ENCODE measurements around the gene KLRK1. TPM values are rescaled to one million over a fixed set of nuclear protein-coding genes. Genes with fewer than 3 reads are reported as not detected.
"Not testable (repeated sequence)": the region's sequence is repeated elsewhere in the genome, so short reads cannot be mapped to it uniquely, and the experiment has no call there.

Gene KLRK1
- total and polyA plus RNA-seq, 5 donors from 2014 or later: 0.98 to 2.8 (median 2.7) TPM

DNA sequence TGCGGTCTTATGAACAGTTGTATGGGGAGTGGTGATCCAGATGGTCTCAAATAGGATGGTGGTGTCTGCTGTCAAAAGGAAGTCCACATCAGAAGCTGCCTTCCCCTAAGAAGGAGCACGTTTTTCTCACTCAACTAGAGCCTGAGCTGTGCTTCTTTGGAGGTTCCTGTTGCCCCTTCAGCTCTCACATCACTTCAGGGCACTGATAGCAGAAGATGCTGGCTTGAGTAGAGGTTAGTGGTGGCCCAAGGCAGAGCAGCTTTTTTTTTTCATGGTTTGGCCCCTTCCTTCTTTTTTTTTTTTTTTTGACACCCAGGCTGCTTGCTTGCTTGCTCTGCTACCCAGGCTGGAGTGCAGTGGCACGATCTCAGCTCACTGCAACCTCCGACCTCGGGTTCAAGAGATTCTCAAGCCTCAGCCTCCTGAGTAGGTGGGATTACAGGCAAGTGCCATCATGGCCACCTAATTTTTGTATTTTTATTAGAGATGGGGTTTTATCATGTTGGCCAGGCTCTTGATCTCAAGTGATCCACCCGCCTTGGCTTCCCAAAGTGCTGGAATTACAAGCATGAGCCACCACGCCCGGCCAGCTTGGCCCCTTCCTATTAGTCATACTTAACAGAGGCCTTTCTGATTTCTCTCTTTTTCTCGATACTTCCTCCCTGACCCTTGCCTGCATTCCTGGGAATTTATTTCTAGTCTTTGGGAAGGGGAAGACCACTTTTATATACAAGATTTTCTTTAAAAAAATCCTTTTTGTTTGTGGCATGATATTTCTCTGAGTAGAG is 50.6 kb downstream of the KLRK1 start:
- ATAC-seq (ENCODE audit: low read depth in 2 of 2): no peak
- H3K27ac Mint-ChIP-seq: no peak overlapping the region
- peaks cover 0 to 2% (median 0%) of the 10 kb centered on the region in 7 donors for H3K9me3 Mint-ChIP-seq

DNA sequence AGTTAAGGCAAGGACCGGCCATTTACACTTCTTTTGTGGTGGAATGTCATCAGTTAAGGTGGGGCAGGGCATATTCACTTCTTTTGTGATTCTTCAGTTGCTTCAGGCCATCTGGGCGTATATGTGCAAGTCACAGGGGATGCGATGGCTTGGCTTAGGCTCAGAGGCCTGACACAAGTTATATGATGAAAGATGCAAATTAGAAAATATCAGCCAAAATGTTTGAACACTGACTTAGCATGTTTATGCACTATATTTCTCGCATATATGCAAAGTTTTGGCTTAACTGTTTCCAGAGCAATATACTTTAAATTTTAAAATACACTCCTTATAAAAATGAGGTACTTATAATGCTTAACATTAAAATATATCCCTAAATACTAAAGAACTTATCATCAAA is 51.4 kb downstream of the KLRK1 start:
- H3K36me3 ChIP-seq (ENCODE audit: control insufficient read depth, insufficient read depth, low read length); H3K27me3 ChIP-seq (ENCODE audit: control insufficient read depth, insufficient read depth, low read length); H3K4me3 Mint-ChIP-seq; H3K9me3 ChIP-seq (ENCODE audit: control insufficient read depth in 2 of 2, low read length in 2 of 2); ATAC-seq (ENCODE audit: low read depth in 2 of 2); H3K27ac Mint-ChIP-seq; H3K36me3 Mint-ChIP-seq; H3K4me3 ChIP-seq (ENCODE audit: low read depth, low read length); H3K4me1 ChIP-seq (ENCODE audit: control insufficient read depth, insufficient read depth, low read length, poor library complexity, severe bottlenecking); DNase-seq; H3K9me3 Mint-ChIP-seq; H3K27ac ChIP-seq (ENCODE audit: insufficient read depth, low read length, poor library complexity, severe bottlenecking); H3K27me3 Mint-ChIP-seq; H3K4me1 Mint-ChIP-seq: not testable (repeated sequence)

More for the DNA sequence above, 50.6 kb downstream of the KLRK1 start:
- no peak for DNase-seq
- Histone ChIP-seq H3K27me3 (ENCODE audit: control insufficient read depth, insufficient read depth, low read length) (no peaks in the 10 kb centered on the region), H3K4me1 (ENCODE audit: control insufficient read depth, insufficient read depth, low read length, poor library complexity, severe bottlenecking) (no peaks in the 10 kb centered on the region), H3K27ac (ENCODE audit: insufficient read depth, low read length, poor library complexity, severe bottlenecking) (no peak overlapping the region), H3K9me3 (ENCODE audit: control insufficient read depth in 2 of 2, low read length in 2 of 2) (no peaks in the 10 kb centered on the region), H3K36me3 (ENCODE audit: control insufficient read depth, insufficient read depth, low read length) (no peaks in the 10 kb centered on the region), H3K4me3 (ENCODE audit: low read depth, low read length) (no peak overlapping the region)
- Mint-ChIP-seq H3K4me1 (peaks cover 0 to 5% (median 0%) of the 10 kb centered on the region in 4 donors), H3K4me3 (peak overlapping the region in 1 of 4 donors; percentile 85), H3K36me3 (no peaks in the 10 kb centered on the region), H3K27me3 (no peaks in the 10 kb centered on the region)

DNA sequence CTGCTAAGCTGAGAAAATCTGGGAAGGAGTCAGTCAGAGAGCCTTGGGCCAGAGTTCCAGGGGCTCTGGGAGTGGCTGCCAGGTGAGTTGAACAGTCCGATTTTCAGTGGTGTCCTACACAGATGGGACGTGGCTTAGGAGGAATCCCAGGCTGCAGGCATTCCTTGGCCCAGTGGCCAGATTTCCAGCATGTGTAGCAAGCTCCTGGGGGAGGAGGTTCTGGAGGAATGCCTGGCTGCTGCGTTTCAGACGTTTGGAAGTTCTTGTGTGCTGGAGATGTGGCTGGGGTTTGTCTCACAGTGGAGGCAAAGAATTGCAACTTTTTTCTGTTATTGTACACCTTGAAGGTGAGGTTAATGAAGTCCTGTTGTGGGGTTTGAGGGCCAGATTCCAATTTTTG is 53.6 kb downstream of the KLRK1 start:
- not testable (repeated sequence) for DNase-seq; H3K27me3 ChIP-seq (ENCODE audit: control insufficient read depth, insufficient read depth, low read length); H3K4me1 Mint-ChIP-seq; H3K27ac ChIP-seq (ENCODE audit: insufficient read depth, low read length, poor library complexity, severe bottlenecking); H3K9me3 Mint-ChIP-seq; H3K36me3 ChIP-seq (ENCODE audit: control insufficient read depth, insufficient read depth, low read length); H3K4me3 Mint-ChIP-seq; H3K27ac Mint-ChIP-seq; H3K4me3 ChIP-seq (ENCODE audit: low read depth, low read length); H3K4me1 ChIP-seq (ENCODE audit: control insufficient read depth, insufficient read depth, low read length, poor library complexity, severe bottlenecking); ATAC-seq (ENCODE audit: low read depth in 2 of 2); H3K9me3 ChIP-seq (ENCODE audit: control insufficient read depth in 2 of 2, low read length in 2 of 2); H3K27me3 Mint-ChIP-seq; H3K36me3 Mint-ChIP-seq

DNA sequence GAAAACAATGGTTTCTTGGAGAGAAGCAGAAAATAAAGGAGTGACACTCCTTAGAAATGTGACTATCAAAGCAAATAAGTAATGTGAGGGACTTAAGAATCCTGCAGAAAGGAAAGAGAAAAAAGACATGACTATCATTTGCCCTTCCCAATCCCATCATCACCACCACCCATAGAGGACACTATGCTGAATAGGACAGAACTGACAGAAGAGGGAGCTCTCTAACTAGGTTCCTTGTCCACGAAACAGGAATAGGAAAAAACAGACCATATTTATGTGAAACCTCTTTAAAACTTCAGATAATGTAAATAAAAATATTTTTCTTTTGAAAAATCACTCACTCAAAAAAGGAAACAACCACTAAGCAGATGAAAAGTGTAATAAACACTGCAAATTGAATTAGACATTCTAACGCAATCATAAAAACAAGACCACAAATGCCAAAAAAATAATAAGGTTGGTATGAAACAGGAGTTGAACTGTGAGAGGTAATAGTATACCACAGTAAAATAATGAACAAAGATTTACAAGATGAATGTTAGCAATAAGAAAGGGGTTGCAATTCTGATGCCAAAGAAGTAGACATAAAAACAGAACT is 58.1 kb downstream of the KLRK1 start:
- Histone ChIP-seq H3K36me3 (ENCODE audit: control insufficient read depth, insufficient read depth, low read length) (no peaks in the 10 kb centered on the region), H3K9me3 (ENCODE audit: control insufficient read depth in 2 of 2, low read length in 2 of 2) (no peaks in the 10 kb centered on the region), H3K4me1 (ENCODE audit: control insufficient read depth, insufficient read depth, low read length, poor library complexity, severe bottlenecking) (no peaks in the 10 kb centered on the region), H3K27me3 (ENCODE audit: control insufficient read depth, insufficient read depth, low read length) (no peaks in the 10 kb centered on the region), H3K4me3 (ENCODE audit: low read depth, low read length) (no peak overlapping the region), H3K27ac (ENCODE audit: insufficient read depth, low read length, poor library complexity, severe bottlenecking) (no peak overlapping the region)
- Mint-ChIP-seq H3K27me3 (peaks cover 14% of the 10 kb centered on the region), H3K36me3 (no peaks in the 10 kb centered on the region), H3K4me3 (no peak overlapping the region), H3K9me3 (peaks cover 0 to 4% (median 1%) of the 10 kb centered on the region in 7 donors), H3K27ac (no peak overlapping the region), H3K4me1 (no peaks in the 10 kb centered on the region)
- DNase-seq (peak in 2 of 3 donors; percentile 9 to 22), ATAC-seq (ENCODE audit: low read depth in 2 of 2) (no peak)

DNA sequence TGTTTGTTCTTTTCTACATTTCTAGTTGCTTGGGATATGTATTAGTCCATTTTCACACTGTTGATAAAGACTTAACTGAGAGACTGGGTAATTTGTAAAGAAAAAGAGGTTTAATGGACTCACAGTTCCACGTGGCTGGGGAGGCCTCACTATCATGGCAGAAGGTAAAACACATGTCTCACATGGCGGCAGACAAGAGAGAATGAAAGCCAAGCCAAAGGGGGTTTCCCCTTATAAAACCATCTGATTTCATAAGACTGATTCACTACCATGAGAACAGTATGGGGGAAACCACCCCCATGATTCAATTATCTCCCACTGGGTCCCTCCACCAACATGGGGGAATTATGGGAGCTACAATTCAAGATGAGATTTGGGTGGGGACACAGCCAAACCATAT is 61.1 kb downstream of the KLRK1 start:
- DNase-seq; H3K4me3 ChIP-seq (ENCODE audit: low read depth, low read length); ATAC-seq (ENCODE audit: low read depth in 2 of 2); H3K4me1 Mint-ChIP-seq; H3K9me3 ChIP-seq (ENCODE audit: control insufficient read depth in 2 of 2, low read length in 2 of 2); H3K9me3 Mint-ChIP-seq; H3K27ac Mint-ChIP-seq; H3K4me1 ChIP-seq (ENCODE audit: control insufficient read depth, insufficient read depth, low read length, poor library complexity, severe bottlenecking); H3K27ac ChIP-seq (ENCODE audit: insufficient read depth, low read length, poor library complexity, severe bottlenecking); H3K4me3 Mint-ChIP-seq; H3K27me3 ChIP-seq (ENCODE audit: control insufficient read depth, insufficient read depth, low read length); H3K36me3 Mint-ChIP-seq; H3K36me3 ChIP-seq (ENCODE audit: control insufficient read depth, insufficient read depth, low read length): not testable (repeated sequence)
- H3K27me3 Mint-ChIP-seq: peaks cover 14% of the 10 kb centered on the region

Other genes with a start within 250 kb of the KLRK1 start
- not detected for gene OLR1, start 217.9 kb downstream of the KLRK1 start, total RNA-seq
- gene OLR1, start 217.9 kb downstream of the KLRK1 start, polyA plus RNA-seq: not detected
- gene TMEM52B, start 211.0 kb downstream of the KLRK1 start, total RNA-seq: not detected
- not detected for gene TMEM52B, start 211.0 kb downstream of the KLRK1 start, polyA plus RNA-seq
- gene GABARAPL1, start 177.2 kb downstream of the KLRK1 start, total RNA-seq: 170 TPM
- 10 to 100 TPM; 19.4 to 21.8 (median 19.7) TPM for gene GABARAPL1, start 177.2 kb downstream of the KLRK1 start, polyA plus RNA-seq
- 0.20 TPM for gene KLRD1, start 82.2 kb downstream of the KLRK1 start, total RNA-seq
- 1 to 10 TPM in 1 of 4 donors, under 1 TPM in 3; 0.01 to 1.9 (median 0.24) TPM for gene KLRD1, start 82.2 kb downstream of the KLRK1 start, polyA plus RNA-seq
- gene KLRC4, start 19.7 kb upstream of the KLRK1 start, total RNA-seq: not detected
- not detected for gene KLRC4, start 19.7 kb upstream of the KLRK1 start, polyA plus RNA-seq
- not detected for gene KLRC3, start 30.6 kb upstream of the KLRK1 start, total RNA-seq
- not detected for gene KLRC3, start 30.6 kb upstream of the KLRK1 start, polyA plus RNA-seq
- gene KLRC2, start 46.0 kb upstream of the KLRK1 start, total RNA-seq: not detected
- gene KLRC2, start 46.0 kb upstream of the KLRK1 start, polyA plus RNA-seq: not detected
- gene KLRC1, start 63.3 kb upstream of the KLRK1 start, total RNA-seq: not detected
- gene KLRC1, start 63.3 kb upstream of the KLRK1 start, polyA plus RNA-seq: under 1 TPM in 2 of 4 donors, not detected in 2; 0.17 to 0.24 TPM
- gene EIF2S3B, start 115.8 kb upstream of the KLRK1 start, total RNA-seq: 0.62 TPM
- gene EIF2S3B, start 115.8 kb upstream of the KLRK1 start, polyA plus RNA-seq: under 1 TPM; 0.15 to 0.76 (median 0.45) TPM
- 13.8 TPM for gene MAGOHB, start 223.6 kb upstream of the KLRK1 start, total RNA-seq
- 10 to 100 TPM; 34.3 to 53.8 (median 42.9) TPM for gene MAGOHB, start 223.6 kb upstream of the KLRK1 start, polyA plus RNA-seq

Measured in CD4-positive, CD25-positive, alpha-beta regulatory T cell (primary cell).